ENCODE results near the gene IP6K1.
A peak's percentile ranks its signal among the peaks of the same experiment; 100 is the strongest.
"Not testable (repeated sequence)": the region's sequence is repeated elsewhere in the genome, so short reads cannot be mapped to it uniquely, and the experiment has no call there.

Gene IP6K1

DNA sequence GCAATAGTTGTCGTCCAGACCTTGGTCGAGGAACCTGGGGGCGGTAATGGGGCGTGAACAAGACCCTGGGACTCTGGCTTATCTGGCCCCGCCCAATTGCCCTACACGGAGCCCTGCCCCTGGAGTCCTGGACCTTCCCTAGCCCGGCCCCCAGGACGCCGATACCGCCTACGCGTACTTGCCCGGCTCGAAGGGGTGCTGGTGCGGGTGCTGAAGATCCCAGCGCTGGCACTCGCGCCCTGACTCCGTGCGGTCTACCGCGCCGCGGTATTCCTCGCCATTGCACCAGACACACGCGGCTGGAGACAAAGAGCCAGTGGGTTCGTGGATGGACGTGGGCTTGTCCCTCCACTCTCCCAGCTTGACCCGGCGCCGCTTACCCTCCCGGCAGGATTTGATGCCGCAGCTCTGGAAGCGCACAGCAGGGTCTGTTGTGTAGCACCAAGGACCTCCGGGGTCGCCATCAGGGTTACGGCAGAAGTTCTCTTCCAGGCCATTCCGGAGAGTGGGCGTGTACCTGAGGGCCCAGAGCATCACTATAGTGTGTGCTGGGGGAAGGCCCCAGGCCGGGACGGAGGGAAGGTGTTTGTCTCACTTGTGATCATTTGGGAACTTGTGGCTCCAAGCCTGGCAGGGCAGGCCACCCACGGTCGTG is 99.4 kb downstream of the IP6K1 start:
- DNase-seq: not testable (repeated sequence)

DNA sequence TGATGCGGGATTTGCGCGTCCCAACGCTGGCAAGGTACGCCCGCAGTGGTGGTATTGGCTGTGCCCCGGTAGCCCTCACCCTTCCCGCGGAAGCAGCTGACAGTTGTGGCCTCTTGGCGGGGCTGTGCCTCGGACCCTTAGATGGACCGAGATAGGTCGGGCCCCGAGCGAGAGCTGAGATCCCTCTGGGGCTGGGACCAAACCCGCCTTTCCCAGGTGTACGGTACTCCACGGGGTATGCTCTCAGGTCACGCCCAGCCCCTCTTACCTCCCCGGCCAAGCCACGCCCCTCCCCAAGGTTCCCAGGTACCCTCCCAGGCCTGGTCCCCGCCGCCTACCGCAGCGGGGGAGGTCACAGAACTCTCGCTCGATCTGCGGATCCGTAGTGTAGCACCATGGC is 100.0 kb downstream of the IP6K1 start:
- peak; percentile 30 for DNase-seq

DNA sequence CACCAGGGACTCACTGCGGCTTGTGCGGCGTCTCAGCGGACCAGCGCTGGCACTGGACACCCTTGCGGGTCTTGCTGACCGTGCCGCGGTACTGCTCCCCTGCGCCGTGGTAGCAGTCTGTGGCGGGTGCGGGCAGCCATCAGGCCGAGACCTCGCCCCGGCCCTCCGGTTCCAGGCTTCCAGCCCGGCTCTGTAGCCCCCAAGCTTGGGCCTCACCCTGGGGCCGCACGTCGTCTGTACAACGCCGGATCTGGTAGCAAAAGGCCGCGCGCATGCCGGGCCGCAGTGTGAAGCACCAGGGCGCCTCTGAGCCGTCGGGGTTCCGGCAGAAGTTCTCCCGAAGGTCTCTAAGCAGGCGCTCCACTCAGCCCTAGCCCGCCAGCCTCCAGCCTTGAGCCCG is 100.5 kb downstream of the IP6K1 start:
- not testable (repeated sequence) for DNase-seq

DNA sequence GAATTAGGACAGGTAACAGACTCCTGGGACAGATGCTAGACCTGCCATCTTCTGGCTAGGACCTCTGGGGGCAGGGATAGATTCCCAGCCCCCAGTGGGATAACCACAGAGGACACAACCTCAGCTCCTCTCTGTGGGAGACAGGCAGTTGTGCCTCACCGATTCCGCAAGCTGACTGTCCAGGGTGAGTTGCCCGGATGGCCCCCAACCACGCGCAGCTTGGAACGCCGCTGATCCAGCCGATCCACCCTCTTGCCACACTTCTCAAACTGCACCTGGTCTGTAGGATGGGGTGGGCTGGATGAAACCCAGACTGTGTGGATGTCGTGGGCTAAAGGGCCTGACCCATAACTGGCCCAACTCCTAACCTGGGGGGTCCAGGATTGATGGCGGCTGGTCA is 101.2 kb downstream of the IP6K1 start:
- not testable (repeated sequence) for DNase-seq

DNA sequence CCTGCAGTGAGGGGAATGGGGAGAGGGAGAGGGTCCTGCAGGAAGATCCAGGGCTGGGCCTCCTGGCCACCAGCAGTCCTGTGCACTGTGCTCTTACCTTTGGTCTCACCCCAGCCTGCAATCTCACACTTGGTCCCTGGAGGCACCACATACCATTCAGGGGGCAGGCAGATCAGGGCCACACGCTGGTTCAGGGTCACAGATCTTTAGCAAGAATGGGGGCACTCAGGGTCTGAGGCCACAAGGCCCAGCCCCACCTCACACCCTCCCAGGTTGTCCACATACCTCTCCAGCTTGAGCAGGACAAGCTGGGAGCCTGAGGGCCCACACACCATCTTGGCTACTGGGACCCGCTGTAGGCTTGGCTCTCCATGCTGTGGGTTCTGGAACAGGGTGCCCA is 101.9 kb downstream of the IP6K1 start:
- not testable (repeated sequence) for DNase-seq

DNA sequence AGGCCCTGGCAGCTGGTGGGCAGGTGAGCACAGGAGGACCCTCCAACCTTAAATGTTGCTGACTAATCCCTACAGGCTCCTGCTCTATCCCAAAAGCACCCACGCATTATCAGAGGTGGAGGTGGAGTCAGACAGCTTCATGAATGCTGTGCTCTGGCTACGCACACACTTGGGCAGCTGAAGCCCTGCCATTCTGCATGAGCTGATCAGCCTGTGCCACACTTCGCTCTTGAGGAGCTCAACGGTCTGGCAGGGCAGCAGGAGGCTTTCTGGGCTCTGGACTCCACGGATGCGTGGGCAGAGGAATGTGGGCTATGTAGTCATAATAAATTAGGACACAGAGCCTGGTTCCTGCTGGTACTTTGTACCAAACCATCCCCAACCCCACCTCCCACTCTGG is 103.2 kb downstream of the IP6K1 start:
- no peak for DNase-seq

DNA sequence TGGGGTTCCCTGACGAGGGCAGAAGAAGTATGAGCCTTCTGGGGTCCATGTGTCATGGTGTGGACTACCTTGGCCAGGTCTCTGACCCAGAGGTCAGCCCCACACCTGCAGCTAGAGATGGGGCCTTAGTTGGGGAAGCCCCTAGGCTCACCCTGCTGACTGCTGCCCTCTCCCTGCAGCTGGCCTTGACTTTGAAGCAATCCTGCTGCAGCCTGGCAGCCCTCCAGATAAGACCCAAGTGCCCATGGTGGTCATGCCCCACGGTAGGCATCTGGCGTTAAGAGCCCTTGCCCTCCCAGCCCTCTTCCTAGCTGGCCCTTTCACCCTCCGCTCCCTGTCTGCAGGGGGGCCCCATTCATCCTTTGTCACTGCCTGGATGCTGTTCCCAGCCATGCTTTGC is 104.8 kb downstream of the IP6K1 start:
- no peak for DNase-seq

DNA sequence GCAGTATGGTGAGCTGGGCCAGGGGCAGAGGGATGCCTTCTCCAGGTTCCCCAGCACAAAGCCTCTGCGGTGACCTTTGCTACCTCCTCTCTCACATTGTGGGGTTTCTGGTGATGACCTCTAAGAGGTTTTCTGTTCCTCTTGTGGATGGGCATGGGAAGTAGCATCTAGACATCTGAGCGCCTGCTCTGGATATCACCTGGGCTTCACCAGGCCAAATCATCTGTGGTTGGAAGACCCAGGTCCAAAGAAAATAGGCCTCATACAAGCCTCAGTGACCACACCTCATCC is 105.2 kb downstream of the IP6K1 start:
- no peak for DNase-seq

DNA sequence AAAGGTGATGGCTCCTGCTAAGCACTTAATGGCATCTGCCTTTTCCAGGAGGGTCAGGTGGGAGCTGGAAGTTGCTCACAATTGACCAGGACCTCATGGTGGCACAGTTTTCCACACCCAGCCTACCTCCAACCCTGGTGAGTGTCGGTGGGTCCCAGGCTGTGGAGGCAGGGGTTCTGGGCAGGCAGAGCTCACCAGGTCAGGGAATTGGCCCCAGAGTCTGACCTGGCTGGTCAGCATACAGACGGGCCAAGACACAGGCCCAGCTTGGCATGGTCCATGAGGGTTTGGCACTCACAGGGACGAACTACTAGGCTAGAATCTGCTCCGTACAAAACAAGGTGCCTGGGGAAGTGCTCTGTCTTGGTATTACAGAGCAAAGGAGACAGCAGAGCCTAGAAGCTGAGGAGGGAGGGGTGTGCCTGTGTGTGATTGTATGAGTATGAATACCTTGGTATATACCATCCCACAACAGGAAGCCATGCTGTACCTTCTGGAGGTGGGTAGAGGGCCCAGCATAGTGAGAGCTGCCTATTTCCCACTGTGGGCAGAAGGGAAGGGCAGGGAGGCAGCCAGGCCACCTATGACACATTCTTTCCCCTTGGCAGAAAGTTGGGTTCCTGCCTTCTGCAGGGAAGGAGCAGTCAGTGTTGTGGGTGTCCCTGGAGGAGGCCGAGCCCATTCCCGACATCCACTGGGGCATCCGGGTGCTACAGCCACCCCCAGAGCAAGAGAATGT is 105.7 kb downstream of the IP6K1 start:
- no peak for DNase-seq

DNA sequence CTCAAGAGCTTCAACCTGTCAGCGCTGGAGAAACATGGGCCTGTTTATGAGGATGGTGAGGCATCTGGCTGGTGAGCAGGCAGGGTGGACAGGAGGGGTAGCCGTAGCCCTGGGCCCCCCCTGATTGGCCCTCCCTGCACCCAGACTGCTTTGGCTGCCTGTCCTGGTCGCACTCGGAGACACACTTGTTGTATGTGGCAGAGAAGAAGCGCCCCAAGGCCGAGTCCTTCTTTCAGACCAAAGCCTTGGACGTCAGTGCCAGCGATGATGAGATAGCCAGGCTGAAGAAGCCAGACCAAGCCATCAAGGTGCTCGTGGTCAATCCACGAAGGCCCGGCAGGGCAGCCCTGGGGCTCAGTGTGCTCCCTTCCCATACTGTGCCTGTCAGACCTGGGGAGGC is 110.4 kb downstream of the IP6K1 start:
- DNase-seq: no peak

DNA sequence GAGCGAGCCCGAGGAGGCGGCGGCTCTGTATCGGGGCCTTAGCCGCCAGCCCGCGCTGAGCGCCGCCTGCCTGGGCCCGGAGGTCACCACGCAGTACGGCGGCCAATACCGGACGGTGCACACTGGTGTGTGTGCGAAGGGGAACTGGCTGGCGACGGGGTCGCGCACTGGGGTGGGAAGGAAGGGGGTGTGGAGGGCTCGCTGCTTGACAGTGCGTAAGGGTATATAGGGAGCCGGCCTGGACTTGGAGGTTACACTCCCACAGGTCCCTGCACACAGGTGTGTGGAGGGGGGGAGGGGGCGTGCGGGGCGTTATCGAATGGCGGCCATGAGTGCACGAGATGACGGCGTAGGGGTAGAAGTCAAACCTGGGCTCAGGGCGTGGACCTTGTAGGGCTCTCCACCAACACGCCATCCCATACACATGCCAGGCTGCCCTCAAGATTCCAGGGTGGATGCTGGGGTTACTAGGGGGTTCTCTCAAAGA is 111.8 kb downstream of the IP6K1 start:
- peak; percentile 22 for DNase-seq
